ENCODE results near the gene IGF1R. TPM values are rescaled to one million over a fixed set of nuclear protein-coding genes. Genes with fewer than 3 reads are reported as not detected.
A peak's percentile ranks its signal among the peaks of the same experiment; 100 is the strongest.

IGF1R gene
- total and polyA plus RNA-seq, 5 experiments from 2014 or later = 2.5 to 122 (median 6.3) TPM

DNA sequence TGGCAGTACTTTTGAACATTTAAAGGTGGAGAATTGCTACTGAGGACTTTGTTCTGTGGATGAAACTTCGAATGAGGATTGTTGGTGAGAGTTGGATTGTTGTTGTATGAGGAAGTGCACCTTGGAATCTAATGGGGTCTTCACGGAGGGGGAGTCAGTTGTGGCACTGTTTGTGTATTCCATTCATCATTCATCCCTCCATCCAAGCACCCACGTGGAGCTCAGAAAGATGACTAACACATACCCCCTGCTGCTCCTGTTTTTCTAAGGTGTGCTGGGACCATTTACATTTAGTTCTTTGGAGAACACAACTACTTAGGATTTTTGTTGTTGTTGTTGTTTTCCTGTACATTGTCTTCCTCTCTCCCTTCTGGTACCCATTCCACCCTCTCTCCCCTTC, 122.6 kb downstream of the IGF1R start:
- POLR2A ChIA-PET = no interaction called here
- no peak for DNase-seq
- no peak for ATAC-seq
- H3K27me3 Mint-ChIP-seq = no peaks in the 10 kb centered on the region
- peaks cover 12 to 69% (median 50%) of the 10 kb centered on the region in 4 donors for H3K4me1 Mint-ChIP-seq
- H3K36me3 Mint-ChIP-seq = no peaks in the 10 kb centered on the region
- H3K27ac Mint-ChIP-seq = no peak overlapping the region
- H3K4me3 Mint-ChIP-seq = no peak overlapping the region
- no peaks in the 10 kb centered on the region for H3K9me3 Mint-ChIP-seq

DNA sequence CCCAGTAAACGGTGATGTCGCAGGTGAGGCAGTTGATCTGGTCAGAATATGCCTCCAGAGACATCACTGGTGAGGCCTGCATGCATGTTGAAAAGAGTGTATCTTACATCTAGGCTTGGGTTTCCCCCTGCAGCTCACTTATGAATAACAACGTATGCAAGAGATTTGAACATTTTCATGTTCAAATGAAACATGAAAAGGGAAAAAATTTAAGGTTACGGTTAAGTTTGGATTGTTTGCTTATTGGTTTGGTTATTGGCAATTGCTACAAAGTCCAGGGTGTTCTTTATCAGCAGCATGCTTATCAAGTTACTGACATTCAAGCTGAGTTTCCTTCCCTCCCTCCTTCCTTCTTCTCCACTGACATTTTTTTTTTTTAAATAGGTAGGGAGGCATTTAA, 123.2 kb downstream of the IGF1R start:
- H3K36me3 Mint-ChIP-seq = no peaks in the 10 kb centered on the region
- DNase-seq (no peak), ATAC-seq (no peak)
- H3K4me1 Mint-ChIP-seq = peaks cover 12 to 70% (median 52%) of the 10 kb centered on the region in 4 donors
- POLR2A ChIA-PET = no interaction called here
- H3K27me3 Mint-ChIP-seq = no peaks in the 10 kb centered on the region
- peak overlapping the region in 1 of 10 donors; percentile 83 for H3K27ac Mint-ChIP-seq
- H3K4me3 Mint-ChIP-seq = no peak overlapping the region
- no peaks in the 10 kb centered on the region for H3K9me3 Mint-ChIP-seq

DNA sequence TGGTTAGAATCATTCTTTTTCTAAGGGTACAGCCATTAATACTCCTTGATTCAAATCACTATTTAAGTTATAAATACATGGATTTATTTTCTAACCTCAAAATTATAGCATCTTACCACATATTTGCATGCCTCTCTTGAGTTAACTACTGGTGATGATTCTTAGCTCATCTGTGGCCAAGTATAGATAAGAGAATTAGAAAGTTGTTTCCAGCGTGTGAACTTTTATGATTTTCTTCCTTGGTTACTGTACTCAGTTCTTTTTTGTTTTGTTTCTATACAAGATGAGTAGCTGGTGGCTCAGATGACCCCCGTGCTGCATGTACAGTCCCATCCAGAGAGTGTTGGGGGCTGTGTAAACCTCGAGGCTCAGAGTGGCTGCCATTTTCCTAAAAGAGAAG, 124.6 kb downstream of the IGF1R start:
- H3K27ac Mint-ChIP-seq = no peak overlapping the region
- H3K4me3 Mint-ChIP-seq = no peak overlapping the region
- no peaks in the 10 kb centered on the region for H3K36me3 Mint-ChIP-seq
- H3K4me1 Mint-ChIP-seq = peaks cover 24 to 70% (median 51%) of the 10 kb centered on the region in 4 donors
- no peaks in the 10 kb centered on the region for H3K9me3 Mint-ChIP-seq
- ATAC-seq (no peak), DNase-seq (no peak)
- no peaks in the 10 kb centered on the region for H3K27me3 Mint-ChIP-seq
- POLR2A ChIA-PET = interaction anchor here (1.2 kb wide), 1 partner anchor 17 kb away, joined by 3 read pairs; no protein-coding TSS in a partner anchor

DNA sequence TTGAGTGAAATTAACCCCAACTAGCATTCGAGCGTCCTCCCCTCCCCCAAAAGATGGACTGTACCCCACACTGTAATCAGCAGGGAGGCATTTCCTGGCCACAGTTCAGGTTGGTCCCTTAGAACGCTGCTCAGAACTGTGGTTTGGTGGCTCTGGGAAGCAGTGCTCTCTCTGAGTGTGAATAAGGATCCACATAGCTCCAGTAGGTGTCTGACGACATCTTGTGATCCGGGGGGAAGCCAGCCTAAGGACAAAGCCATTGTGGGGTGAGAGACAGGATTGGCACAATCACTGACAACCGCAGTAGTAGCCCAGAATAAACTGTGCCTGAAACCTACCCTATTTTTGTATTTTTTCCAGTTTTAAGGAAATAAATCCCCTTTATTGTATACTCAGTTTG, 125.3 kb downstream of the IGF1R start:
- ATAC-seq (no peak), DNase-seq (no peak)
- no peaks in the 10 kb centered on the region for H3K36me3 Mint-ChIP-seq
- no peaks in the 10 kb centered on the region for H3K27me3 Mint-ChIP-seq
- H3K9me3 Mint-ChIP-seq = no peaks in the 10 kb centered on the region
- peaks cover 26 to 72% (median 53%) of the 10 kb centered on the region in 4 donors for H3K4me1 Mint-ChIP-seq
- H3K27ac Mint-ChIP-seq = no peak overlapping the region
- H3K4me3 Mint-ChIP-seq = no peak overlapping the region
- POLR2A ChIA-PET = no interaction called here

DNA sequence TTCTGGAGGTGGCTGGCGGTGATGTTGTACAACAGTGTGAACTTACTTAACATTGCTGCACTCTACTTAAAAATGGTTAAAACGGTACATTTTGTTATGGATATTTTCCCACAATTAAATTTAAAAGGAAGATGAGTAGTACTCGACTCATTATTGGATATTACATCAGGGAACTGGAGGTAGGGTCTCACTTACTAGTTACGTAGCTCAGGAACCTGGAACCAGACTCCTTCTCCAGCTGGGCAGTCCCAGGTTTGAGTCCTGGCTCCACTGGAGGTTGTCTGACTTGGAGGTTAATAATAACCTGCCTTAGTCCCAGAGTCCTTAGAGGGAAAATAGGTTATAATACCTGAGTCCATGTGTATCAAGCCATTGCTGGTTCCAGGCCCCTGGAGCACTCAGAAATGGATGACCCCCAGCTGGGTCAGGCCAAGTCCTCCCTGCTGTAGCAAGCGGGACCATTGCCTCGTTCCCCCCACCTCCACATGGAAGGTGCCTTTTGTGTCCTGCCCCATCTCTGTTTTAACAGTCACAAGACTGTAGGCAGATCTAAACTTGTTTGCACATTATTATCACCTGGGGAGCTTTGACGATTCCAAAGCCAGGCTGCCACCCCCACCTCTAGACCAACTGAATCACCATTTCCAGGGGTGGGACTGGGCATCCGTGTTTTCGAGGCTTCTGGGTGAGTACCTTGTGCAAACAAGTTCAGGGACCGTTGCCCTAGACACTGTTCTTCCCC, 126.6 kb downstream of the IGF1R start:
- H3K27ac Mint-ChIP-seq = no peak overlapping the region
- H3K36me3 Mint-ChIP-seq = no peaks in the 10 kb centered on the region
- POLR2A ChIA-PET = no interaction called here
- peaks cover 27 to 69% (median 51%) of the 10 kb centered on the region in 4 donors for H3K4me1 Mint-ChIP-seq
- no peaks in the 10 kb centered on the region for H3K9me3 Mint-ChIP-seq
- ATAC-seq (no peak), DNase-seq (no peak)
- H3K4me3 Mint-ChIP-seq = no peak overlapping the region
- H3K27me3 Mint-ChIP-seq = no peaks in the 10 kb centered on the region

DNA sequence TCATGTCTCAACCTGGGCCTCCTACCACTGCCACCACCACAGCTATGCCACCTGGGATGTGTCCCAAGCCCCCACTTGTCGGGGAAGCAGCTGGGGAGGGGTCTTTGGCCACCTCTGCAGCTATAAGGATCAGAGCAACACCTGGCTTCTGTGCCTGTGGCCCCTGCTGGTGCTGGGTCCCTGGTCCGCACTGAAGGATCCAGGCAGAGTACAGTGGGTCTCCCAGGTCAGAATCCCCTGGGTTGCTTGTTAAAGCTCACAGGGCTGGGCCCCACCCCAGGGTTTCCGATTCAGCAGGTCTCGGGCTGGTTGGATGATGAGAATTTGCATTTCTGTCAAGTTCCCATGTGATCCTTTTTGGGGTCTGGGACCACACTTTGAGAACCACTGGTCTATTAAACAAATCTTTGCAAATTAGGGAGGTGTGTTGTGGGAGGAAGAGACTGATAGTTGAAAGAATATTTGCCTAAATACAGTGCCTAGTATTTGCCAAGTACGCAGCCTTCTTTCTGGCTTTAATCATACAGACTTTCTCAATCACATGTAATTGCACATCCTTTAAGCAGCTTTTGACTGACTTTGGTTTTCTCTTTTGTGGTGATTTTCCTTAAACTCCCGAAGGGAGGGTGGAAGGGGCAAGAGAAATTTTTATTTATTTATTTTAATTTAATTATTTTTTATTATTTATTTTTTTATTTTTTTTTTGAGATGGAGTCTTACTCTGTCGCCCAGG, 127.3 kb downstream of the IGF1R start:
- POLR2A ChIA-PET = interaction anchor here (0.7 to 1.5 kb wide), 2 partner anchors 11 to 127 kb away, joined by 3 read pairs; no protein-coding TSS in a partner anchor
- no peaks in the 10 kb centered on the region for H3K9me3 Mint-ChIP-seq
- ATAC-seq = no peak
- no peak for DNase-seq
- H3K4me3 Mint-ChIP-seq = peak overlapping the region in 1 of 10 donors; percentile 65
- H3K36me3 Mint-ChIP-seq = no peaks in the 10 kb centered on the region
- peaks cover 24 to 64% (median 47%) of the 10 kb centered on the region in 4 donors for H3K4me1 Mint-ChIP-seq
- H3K27me3 Mint-ChIP-seq = no peaks in the 10 kb centered on the region
- H3K27ac Mint-ChIP-seq = peak overlapping the region in 2 of 10 donors; percentile 36 to 78

DNA sequence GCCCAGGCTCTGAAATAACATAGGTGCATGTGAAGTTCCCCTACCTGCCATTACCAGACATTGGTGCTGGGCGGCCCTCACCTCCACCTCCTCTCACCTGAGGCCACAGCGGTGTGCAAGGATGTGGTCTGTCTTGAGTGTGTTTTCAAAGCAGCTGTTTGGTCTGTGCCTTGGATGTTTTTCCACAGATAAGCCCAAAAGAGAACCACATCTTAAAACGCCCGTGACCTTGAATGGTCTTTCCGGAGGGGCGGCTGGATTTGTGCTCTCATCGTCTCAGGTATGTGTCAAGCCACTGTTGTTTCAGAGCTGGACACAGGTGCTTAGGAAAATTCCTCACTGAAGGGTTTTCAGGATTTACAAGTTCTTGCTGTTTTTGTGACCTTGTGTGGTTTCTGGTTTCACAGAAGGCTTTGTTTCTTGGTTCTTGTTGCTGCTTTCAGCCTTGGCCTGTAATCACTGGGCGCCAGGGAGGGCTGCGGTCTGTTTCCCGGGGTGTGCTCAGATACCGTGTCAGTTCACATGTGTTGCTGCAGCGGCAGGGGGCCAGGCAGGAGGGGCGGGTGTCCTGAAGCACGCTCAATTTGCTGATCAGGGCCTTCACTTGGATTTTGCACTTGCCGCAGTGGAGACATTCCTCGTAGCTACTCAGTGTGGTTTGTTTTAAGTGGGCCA, 128.4 kb downstream of the IGF1R start:
- ATAC-seq (peak; percentile 72 to 80), DNase-seq (peak in 6 of 10 donors; percentile 13 to 40 (median 27))
- Mint-ChIP-seq H3K36me3 (no peaks in the 10 kb centered on the region), H3K4me1 (peaks cover 24 to 54% (median 44%) of the 10 kb centered on the region in 4 donors), H3K27me3 (no peaks in the 10 kb centered on the region), H3K4me3 (peak overlapping the region; percentile 20 to 84 (median 74)), H3K27ac (peak overlapping the region in 9 of 10 donors; percentile 5 to 85 (median 57)), H3K9me3 (no peaks in the 10 kb centered on the region)
- POLR2A ChIA-PET = interaction anchor here (0.5 to 1.5 kb wide), 2 partner anchors 98 to 126 kb away, joined by 3 read pairs; no protein-coding TSS in a partner anchor

DNA sequence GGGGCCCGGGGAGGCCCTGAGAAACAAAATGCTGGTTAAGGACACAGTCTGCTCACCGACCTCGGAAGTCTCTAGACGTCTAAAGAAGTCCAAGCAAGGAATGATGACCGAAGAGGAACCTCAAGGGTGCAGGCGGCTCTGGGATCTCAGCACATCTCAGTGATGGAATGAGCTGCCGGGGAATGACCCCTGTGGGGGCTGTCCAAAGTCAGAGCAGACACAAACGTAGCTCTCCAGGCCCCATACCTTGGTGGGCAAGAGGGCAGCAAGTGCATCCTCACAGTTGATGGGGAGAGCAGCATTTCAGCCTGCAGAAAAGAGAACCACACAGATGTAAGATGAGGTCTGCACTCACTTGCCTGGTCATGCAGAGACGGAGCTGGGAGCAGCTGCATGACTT, 129.1 kb downstream of the IGF1R start:
- POLR2A ChIA-PET = no interaction called here
- Mint-ChIP-seq H3K27me3 (no peaks in the 10 kb centered on the region), H3K4me3 (peak overlapping the region in 8 of 10 donors; percentile 20 to 84 (median 78)), H3K4me1 (peaks cover 26 to 56% (median 42%) of the 10 kb centered on the region in 4 donors), H3K9me3 (no peaks in the 10 kb centered on the region), H3K27ac (peak overlapping the region in 6 of 10 donors; percentile 21 to 85 (median 64)), H3K36me3 (no peaks in the 10 kb centered on the region)
- ATAC-seq (no peak), DNase-seq (no peak)

DNA sequence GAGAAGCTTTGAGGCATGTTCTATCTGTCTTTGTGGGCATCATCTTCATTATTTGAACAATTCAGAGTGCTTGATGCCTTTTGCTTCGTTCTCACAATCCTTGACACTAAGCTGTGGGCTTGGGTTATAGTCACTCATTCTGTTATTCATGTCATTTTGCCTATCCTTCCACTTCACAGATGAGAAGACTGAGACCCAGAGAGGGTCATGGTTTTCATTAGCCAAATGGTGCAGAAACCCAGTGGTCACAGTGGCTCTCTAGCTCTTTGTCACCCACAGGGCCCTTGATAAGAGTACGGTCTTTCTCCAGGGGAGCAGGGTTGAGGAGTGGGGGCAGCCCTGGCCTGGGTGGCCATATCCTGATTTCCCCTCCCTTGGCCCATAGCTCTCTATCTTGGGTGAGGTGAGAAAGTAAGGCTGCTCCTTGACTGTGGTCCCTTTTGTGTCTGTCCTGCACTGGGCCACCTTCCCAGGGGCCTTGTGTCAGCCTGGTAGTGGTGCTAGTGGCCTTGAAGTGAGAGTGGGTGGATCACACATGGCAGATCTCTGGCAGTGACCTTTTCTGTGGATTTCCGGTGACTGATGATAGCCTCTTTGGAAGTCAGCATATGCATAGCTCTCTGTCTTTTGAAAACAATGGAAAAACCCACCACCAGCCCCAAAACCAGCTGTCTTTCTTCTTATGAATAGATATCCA, 130.1 kb downstream of the IGF1R start:
- H3K27ac Mint-ChIP-seq = no peak overlapping the region
- H3K9me3 Mint-ChIP-seq = no peaks in the 10 kb centered on the region
- DNase-seq = no peak
- H3K27me3 Mint-ChIP-seq = no peaks in the 10 kb centered on the region
- no peak for ATAC-seq
- POLR2A ChIA-PET = interaction anchor here (0.6 to 1.2 kb wide), 2 partner anchors 73 to 114 kb away, joined by 4 to 5 read pairs; no protein-coding TSS in a partner anchor
- peaks cover 28 to 56% (median 41%) of the 10 kb centered on the region in 4 donors for H3K4me1 Mint-ChIP-seq
- H3K36me3 Mint-ChIP-seq = no peaks in the 10 kb centered on the region
- peak overlapping the region in 1 of 10 donors; percentile 37 for H3K4me3 Mint-ChIP-seq

DNA sequence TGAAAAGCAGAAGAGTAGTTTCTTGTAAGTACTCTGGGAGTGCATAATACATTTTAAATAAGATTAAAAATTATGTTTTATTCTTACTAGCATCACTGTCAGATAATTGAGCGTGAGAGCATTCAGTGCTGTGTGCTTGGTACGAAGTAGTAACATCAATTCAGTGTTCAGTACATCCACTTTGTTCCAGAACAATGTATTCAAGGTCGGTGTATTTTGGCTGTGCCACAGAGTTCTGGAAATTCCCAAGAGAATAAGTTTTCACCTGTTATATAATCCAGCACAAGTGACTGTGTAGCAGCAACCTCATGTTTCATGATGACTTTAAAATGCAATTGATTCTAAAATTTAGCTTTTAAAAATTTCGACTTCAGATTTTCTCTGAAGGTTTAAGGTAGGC, 130.6 kb downstream of the IGF1R start:
- Mint-ChIP-seq H3K4me1 (peaks cover 26 to 54% (median 42%) of the 10 kb centered on the region in 4 donors), H3K36me3 (no peaks in the 10 kb centered on the region), H3K27me3 (peaks cover 0 to 2% (median 0%) of the 10 kb centered on the region in 5 donors), H3K4me3 (no peak overlapping the region), H3K9me3 (no peaks in the 10 kb centered on the region), H3K27ac (no peak overlapping the region)
- ATAC-seq (no peak), DNase-seq (no peak)
- POLR2A ChIA-PET = interaction anchor here (0.6 to 1.2 kb wide), 3 partner anchors 11 to 113 kb away, joined by 3 to 5 read pairs (median 4); no protein-coding TSS in a partner anchor

DNA sequence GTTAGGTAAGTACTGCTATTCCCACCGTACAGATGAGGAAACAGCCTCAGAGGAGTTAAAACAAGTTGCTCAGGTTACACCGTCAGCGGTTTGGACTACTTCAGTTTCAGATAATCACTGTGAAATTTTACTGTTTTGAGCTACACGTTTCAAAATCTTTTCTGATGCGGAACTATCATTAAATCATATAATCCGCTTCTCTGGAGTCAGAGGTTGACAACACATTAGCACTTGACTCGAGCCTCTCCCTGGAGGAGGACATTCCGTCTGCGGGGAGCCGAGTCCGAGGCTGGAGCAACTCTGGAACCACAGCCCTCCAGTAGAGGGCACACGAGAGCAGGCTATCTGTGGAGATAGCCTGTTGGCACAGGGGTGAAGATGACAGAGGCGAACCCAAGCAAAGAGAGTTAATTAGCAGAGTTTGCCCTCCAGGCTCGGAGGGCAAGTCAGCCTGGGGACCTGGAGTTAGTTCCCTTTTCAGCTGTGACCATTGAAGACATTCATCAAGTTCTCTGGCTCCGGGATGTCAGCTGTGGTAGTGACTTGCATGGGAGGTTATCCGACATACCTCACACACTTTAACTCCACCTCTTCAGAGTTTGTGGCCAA, 131.2 kb downstream of the IGF1R start:
- H3K27me3 Mint-ChIP-seq = peaks cover 0 to 2% (median 0%) of the 10 kb centered on the region in 5 donors
- peak overlapping the region in 9 of 10 donors; percentile 31 to 79 (median 64) for H3K4me3 Mint-ChIP-seq
- H3K36me3 Mint-ChIP-seq = no peaks in the 10 kb centered on the region
- no peaks in the 10 kb centered on the region for H3K9me3 Mint-ChIP-seq
- ATAC-seq (peak; percentile 64 to 74), DNase-seq (peak; percentile 47 to 80 (median 64))
- H3K27ac Mint-ChIP-seq = peak overlapping the region in 4 of 10 donors; percentile 49 to 85 (median 74)
- POLR2A ChIA-PET = interaction anchor here (0.9 to 1.2 kb wide), 2 partner anchors 12 to 71 kb away, joined by 3 to 5 read pairs; no protein-coding TSS in a partner anchor
- H3K4me1 Mint-ChIP-seq = peaks cover 24 to 48% (median 39%) of the 10 kb centered on the region in 4 donors
